GM19351 (cell line): ENCODE results near the gene PLD5.
A peak's percentile ranks its signal among the peaks of the same experiment; 100 is the strongest.
"Not testable (repeated sequence)": the region's sequence is repeated elsewhere in the genome, so short reads cannot be mapped to it uniquely, and the experiment has no call there.

ENCODE experiments used
- ATAC-seq: cut with Tn5 transposase; IDR thresholded peaks from one replicate; pipeline ENCODE4 v1.9.1; 2021; ENCODE audit warnings: mild to moderate bottlenecking, moderate library complexity; ENCODE audit not compliant: unreplicated experiment

Gene PLD5

DNA sequence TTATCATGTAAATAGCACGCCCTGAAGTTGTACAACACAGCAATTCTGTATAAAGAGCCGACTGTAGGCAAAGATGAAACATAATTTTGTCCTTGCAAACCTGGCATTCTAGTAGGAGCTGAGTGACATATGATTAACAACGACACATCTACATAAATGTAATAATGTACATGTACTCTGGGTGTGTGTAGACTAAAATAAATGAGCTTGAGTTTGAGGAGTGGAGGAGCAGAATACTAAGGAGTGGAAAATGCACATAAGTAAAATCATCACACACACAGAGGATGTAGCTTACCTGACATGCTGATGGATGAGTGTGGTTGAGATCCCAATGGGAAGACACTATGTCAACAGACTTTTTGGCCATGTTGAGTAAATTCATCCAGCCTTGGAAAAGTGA, 236.4 kb downstream of the PLD5 start:
- ATAC-seq: not testable (repeated sequence)

DNA sequence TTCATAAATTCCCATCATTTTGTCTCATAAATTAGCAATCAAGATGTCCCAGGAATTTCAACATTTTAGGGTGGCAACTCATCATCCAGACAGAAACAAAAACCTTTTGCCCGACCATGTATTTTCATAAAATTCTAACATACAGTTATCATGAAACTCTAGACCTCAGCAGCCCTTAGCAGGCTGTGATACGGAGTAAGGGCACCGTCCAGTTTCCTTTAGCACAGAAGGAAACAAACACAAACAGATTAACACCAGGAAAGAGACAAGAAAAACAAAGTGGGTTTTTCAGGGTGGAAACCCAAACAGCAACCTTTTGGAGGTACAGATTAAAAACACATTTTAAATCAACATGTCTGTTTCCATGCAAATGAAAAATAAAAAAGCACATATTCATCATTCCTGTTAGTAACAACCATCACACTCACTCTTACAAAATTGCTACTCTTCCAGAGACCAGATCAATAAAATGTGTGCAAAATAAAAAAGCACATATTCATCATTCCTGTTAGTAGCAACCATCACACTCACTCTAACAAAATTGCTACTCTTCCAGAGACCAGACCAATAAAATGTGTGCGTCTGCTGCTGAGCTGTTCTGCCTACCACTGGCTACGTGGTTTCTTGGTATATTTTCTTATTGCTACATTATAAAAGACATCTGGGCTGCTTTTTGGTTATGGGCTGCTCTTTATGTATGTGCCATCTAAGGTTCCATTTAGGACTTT, 241.6 kb downstream of the PLD5 start:
- ATAC-seq: not testable (repeated sequence)

DNA sequence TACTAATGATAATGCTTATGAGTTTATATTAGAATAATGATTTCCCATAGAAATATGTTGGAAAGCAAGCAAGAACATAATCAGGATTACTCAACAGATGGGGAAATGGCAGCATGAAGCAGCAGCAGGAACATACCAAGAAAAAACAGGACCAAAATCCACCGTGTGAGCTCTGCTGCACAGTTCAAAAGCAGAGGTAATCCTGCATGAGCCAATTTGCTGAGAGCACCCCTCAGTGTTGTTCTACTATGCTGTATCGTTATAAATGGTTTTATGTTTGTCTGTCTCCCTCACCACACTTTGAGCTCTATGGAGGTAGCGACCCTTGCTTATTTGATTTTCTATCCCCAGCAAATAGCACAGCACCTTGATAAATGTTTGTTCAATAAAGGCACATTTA, 246.1 kb downstream of the PLD5 start:
- not testable (repeated sequence) for ATAC-seq

DNA sequence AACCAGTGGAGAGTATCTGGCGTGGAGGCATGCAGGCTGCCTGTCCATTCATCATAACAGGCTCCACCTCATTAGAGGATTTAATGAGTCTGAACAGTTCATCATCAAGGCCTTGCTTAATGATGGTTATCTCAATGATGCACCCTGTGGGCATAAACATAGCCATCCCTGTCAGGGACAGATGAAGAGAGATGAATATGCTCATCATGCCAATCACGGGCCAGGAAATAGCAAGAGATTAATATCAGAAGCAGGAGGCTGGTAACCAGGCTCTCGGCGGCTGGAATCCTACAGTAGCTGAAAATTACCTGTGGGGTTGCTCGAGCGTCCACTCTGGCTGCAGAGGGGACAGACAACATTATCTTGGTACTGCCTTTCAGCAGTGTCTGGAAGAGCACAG, 247.7 kb downstream of the PLD5 start:
- not testable (repeated sequence) for ATAC-seq

DNA sequence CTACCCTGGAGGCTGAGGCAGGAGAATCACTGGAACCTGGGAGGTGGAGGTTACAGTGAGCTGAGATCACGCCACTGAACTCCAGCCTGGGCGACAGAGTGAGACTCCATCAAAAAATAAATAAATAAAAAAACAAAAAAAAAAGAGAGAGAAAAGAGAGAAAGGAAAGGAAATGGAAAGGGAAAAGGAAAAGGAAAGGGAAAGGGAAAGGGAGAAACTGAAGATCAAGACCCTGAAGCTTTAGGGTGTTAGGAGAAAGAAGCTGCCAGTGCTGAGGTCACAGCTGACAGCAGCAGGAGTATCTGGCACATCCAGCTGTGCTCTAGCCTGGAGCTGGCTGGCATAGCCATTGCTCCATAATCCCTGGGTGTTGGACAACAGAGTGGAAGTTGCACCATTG, 257.5 kb downstream of the PLD5 start:
- not testable (repeated sequence) for ATAC-seq

DNA sequence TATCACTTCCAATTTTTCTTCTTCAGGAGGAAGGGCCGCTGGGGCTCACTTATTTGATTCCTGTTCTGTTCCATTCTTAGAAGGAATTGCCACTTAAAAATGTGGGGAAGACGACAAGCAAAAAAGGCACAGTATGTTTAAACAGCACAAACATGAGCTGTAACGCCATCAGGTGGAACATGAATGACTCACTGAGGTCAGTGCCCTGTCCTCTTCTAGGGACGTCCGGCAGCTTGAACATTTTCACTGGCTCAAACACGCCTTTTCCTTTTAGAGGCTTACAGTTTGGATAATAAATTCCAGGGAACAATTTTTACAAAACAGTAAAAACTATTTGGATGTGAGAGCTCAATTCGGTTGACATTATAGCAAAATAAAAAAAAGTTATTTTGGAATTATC, 260.1 kb downstream of the PLD5 start:
- ATAC-seq: not testable (repeated sequence)

DNA sequence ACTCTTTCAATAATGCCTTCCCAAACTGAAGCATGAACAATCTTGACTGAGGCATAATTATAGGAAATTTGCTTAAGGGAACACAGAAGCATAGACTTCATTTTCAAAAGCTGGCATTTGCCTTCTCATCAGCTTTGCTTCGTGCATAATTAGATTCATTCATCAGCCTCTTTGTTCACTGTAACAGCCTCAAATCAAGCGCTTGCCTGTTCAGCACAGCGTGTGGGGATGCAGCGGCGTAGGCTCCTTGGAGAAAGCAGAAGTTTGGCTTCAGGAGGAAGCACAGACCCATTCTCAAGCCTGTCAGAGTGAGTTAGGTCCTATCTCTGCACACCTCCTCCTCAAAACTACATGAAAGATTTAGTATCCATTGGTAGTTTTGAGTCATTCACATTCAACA, 279.2 kb downstream of the PLD5 start:
- ATAC-seq: no peak

DNA sequence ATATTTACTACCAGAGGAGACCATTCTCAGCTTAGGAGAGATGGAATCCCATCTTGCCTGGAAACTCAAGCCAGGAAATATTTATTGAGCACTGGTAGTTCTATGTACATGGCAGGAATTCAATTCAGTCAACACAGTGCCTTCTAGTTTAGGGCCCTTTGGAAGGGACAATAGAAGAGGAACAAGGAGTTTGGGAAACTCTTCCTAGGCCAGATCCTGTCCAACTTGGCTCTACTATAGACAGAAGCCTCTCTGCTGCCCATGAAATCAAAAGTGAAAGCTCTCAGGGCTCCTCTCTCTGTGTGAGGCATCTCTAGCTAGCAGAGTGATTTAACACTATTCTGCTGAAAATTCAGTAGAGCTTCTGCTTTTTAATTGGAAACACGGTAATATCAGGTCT, 281.0 kb downstream of the PLD5 start:
- ATAC-seq: peak; percentile 96

DNA sequence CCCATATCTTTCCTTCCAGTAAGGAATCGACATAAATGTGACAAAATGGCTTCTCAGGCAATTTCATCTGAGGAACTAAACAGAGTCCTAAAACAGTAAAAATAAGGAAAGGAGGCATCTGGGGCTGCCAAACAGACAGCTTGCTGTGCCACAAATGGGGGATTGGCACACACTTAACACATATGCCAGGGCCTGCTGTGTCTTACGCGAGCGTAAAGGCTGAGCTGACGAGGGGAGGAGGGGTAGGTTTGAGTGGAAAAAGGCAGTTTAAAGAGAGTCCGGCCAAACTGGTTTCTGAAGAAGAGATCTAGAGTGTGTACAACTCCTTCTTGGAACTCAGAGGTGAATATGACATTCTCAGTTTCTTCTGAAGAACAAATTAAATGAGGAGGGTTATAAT, 281.5 kb downstream of the PLD5 start:
- no peak for ATAC-seq

DNA sequence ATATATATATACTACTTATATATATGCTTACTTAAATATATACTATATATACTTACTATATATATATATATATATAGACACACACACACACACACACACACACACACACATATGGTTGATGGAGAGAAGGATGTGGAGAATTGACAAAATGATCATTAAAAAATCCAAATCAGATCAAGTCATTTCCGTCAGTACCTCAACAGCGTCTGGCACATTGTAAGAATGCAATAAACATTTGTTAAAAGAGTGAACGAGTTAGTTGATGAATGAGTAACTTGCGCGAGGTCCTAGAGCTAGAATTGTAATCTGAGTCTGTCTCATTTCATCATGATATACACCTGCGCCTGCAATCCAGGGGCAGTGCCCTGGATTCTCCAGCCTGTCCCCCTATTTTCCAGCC, 282.6 kb downstream of the PLD5 start:
- no peak for ATAC-seq

DNA sequence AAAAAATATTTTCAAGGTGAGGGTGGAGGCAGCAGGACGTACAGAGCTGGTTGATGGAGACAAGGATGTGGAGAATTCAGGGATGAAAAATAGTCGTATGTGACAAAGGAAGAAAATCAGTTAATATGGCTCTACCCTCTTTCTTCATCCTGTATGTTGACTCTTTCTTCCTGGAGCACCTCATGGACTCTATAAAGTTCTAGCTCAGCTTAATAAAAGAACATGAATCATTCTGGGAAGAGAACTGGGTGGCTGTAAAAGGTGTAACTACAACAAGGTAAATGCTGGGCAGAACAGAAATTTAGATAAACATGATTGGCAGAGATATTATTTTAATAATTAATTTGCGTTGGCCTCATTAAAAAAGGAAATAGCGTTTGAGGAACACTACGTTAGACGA, 283.8 kb downstream of the PLD5 start:
- ATAC-seq: no peak

DNA sequence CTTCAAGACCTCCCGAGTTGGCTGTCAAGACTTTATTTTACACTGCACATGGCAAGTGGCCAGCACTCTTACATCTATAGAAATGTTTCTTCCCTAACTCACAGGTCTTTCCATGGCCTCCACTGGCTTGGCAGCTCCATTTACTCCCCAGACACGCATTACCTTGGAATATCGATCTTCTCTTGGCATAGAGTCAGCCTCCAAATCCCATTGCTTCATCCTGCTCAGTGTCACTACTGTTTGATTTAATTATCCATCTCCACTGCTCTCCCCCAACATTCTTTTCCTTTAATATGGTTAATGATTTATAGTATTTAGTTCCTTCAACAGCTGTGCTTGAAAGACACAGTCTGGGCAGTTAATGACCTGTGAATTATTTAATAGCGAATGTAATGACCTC, 284.4 kb downstream of the PLD5 start:
- ATAC-seq: no peak

DNA sequence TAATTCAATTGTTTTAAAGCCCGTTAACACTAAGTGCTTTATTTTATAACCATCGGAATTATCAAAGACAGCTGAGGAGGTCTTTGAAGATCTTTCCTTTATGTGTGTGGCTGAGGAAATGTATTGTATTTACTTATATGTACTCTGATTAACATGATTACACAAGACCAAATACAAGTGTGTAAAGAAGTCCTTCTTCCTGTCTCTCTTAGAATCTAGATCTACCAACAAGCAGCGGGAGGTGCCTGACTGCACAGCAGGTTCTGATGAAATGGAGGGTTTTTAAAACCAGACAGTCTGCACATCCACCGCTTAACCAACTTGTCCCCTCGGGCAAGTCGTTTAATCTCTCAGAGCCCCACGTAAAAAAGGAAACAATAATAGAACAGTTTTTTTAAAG, 285.1 kb downstream of the PLD5 start:
- no peak for ATAC-seq

DNA sequence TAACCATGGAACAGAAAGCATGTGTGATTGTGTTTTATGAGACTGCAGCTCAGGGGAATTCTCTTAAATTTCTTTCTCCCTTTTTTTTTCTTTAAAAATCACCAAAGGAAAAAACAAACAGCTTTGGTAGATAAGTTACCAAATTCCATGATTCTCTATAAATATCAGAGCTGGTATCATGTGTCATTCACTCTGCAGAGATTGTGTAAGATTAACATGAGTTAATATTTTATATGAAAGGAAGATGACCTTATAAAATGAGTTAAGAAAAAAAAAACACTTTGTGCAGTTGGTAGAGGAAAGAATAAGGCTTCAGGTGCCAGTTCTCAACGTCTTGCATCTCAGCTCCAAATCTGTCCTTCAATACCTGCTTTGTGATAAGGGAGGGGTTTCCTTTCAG, 287.4 kb downstream of the PLD5 start:
- ATAC-seq: no peak

DNA sequence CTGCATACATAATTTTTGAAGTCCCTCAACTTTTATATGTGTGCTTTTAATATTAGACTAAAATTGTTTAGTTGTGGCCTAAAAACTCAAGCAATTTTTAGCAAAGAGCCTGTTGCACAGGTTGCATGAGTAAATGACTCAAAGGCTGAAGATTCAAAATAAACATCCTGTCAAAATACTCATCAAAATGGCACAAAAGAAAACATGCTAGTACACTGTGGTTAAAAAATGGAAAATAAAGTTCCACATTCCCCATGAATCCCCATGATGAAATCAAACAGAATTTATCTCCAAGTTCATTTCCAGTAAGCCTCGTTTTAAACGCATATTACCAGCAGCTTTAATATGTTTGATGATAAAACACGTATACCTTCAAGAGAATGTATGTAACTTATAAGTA, 295.5 kb downstream of the PLD5 start:
- no peak for ATAC-seq

DNA sequence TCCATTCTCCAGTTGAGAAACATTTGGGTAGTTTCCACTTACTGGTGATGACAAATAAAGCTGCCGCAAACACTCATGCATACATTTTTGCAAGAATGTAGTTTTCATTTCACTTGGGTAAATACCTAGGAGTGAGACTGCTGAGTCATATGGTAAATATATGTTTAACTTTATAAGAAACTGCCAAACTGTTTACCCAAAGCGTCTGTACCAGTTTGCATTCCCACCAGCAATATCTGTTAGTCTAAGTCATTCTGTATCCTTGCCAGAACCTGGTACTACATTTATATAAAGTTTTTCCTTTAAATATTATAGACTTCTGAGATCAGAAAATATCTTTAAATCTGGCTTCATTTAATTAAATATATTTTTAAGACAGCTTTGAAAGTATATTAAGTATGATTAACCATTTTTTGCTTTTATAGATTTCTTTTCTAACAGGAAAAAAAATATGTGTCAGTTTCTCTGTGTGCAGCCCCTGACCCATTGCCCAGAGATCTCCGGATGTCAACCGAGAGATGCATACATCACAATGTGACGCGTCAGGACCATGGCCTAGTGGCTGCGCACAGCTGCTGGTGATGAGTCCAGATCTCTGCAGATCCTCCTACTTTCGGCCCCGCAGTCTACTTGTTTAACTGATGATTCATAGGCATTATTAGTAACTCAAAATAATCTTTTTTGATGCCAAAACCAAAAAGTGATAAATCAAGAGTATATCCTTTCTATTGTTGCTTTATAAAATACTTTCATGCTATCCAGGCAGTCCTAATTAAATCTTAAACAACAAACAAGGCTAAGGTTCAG, 298.5 kb downstream of the PLD5 start:
- peak; percentile 86 for ATAC-seq

DNA sequence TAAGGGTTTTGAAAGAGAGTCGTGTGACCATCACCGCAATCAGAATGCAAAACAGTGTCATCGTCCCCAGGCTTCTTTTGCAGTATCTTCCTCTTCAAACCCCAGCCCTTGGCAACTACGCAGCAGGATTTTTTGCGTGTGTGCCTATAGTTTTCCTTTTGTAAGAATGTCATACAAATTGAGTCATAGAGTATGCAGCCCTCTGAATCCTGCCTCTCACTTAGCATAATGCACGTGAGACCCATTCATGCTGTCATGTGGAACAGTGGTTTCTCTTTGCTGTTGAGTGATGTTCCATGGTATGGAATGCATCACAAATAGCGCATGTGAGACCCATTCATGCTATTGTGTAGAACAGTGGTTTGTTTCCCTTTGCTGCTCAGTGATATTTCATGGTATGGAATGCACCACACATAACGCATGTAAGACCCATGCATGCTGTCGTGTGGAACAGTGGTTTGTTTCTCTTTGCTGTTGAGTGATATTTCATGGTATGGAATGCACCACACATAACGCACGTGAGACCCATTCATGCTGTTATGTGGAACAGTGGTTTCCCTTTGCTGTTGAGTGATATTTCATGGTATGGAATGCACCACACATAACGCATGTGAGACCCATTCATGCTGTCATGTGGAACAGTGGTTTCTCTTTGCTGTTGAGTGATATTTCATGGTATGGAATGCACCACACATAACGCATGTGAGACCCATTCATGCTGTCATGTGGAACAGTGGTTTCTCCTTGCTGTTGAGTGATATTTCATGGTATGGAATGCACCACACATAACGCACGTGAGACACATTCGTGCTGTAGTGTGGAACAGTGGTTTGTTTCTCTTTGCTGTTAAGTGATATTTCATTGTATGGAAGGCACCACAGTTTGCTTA, 299.4 kb downstream of the PLD5 start:
- ATAC-seq: peak; percentile 36

DNA sequence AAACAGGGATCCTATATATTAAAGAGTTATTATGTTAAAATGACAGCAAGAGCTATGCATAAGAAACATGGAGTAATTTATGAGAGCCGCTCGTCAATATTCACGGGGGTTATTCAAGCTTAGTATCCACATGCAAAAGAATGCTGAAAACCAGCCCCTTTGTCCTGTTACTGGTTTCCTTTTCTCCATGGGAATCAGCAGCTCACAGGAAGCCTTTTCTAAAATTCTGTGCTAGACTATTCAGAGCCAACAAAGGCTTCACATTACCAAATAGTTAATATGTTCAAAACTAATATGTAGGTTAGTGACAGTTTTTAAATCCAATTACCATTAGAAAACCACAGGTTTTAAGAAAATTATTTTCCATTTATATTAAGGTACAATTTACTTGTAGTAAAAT, 300.0 kb downstream of the PLD5 start:
- no peak for ATAC-seq

DNA sequence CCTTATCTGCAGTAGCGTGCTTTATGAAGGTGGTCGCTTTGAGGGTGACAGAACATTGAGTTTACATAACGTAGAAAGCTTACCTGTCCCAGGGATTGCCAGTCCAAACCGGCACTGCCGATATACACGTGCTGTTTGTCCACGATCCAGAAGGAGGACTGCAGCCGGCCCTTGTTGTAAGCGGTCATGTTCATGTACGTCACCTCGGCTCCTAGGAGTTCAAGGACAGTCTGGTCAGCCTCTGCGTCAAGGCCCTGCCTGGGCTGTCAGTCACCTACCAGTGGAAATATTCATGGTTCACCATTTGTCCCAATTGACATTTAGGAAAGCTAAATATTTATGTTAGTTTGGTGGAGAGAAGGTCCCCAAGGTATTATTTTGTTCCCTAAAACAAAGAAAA, 304.6 kb downstream of the PLD5 start:
- ATAC-seq: no peak

DNA sequence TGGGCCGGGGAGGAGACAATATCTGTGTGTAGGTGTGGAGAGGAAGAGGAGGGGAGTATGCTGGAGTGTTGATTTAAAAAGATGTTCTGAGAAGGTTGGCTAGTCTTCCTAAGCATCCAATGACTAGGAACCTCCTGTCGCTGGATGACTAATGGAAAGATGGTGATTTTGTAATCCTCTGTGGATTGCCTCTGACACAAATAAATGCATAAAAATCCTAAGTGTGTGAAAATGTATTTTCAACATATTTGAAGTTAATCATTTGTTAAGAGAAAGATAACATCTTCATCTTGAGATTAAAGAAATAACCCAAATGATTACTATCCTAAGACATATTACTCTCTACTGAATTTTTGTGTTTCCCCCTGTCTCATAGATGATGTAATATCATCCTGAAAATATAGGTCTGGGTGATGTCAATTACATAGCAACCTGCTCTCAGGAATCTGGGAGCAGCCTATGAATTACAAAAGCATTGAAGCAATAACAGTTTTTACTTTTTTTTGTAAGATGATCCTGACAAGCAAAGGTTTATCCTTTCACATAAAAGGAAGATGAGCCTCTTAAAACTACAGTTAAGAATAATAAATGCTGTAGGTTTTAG, 305.1 kb downstream of the PLD5 start:
- ATAC-seq: no peak

DNA sequence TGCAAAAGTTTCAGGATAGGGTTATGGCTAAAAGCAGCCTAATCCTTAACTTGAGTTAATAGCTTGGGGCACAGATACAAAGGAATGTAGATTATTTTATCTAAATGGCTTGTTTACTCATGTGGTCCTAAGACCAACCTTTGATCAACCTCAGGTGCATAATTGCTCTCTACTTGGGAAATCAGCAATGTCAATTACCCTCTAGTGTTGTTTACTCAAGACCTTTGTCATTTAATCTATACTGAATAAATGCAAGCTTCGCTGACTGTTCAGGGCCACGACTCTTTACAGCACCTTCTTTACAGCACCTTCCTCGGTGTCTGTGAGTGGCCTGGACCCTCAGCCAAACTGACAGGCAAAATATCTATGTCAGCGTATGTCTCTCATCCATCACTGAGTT, 308.1 kb downstream of the PLD5 start:
- no peak for ATAC-seq
